ENCODE results near the gene GJD3.

GJD3 gene

DNA sequence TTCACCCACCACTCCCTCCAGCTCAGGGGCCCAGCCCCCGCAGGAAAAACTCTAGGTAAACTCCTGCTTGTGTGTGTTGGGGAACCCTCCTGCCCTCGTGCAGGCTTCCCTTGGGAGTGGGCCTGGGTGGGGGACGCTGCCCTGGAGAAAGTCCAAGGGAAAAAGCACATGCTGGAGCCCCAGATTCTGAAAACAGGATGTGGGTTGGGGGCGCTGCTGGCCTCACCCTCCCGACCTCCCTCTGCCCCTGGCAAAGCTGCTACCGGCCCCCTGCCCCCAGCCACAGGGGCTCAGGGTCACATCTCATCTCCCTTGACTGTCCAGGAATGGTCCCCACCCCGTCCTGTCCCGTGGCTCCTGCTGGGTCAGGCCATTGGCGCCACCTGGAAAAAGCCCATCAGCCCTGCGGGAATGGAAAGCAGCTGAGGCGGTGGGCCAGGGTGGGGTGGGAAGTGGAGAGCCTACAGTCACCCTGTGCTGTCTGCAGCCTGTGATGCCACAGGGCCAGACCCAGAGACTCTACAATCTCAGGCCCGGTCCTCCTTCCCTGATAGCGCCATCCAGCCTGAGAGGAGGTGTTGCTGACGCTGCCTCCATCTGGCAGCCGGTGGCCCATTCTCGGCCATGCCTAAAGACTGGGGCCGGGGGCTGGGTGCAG is 2.5 kb upstream of the GJD3 start:
- DNase-seq = no peak

DNA sequence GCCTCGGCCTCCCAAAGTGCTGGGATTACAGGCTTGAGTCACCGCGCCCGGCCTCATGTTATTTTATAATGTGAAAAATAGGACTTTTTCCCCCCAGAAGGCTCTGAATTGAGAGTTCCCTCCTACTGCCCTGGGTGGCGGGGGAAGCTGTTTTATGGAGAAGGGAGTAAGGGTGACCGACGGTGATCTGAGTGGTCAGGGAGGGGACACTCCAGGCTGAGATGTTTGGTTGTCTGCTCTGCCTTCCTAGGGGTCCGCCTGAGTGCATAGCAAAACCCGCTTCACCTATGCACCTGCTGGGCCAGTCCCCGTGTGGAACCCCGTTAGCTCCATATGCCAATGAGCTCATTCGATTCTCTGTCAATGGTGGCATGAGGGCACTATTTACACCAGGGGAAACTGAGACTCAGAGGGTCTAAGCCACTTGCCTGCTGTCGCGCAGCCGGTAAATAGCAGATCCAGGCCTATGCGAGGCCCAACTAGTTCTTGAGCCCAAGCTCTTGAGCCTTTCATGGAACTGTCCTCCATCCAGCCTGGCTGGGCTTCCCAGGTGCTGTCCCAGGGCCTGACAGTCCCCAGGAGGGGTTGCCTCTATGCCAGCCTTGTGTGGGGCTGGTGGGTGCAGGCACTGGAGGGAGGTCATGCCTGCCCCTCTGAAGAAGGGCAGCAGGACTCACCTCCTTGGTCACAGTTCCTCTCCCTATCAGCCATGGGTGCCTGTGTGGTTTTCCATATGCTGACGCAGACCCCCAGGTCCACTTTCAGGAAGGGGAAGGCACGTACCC is 1.7 kb upstream of the GJD3 start:
- DNase-seq = no peak

DNA sequence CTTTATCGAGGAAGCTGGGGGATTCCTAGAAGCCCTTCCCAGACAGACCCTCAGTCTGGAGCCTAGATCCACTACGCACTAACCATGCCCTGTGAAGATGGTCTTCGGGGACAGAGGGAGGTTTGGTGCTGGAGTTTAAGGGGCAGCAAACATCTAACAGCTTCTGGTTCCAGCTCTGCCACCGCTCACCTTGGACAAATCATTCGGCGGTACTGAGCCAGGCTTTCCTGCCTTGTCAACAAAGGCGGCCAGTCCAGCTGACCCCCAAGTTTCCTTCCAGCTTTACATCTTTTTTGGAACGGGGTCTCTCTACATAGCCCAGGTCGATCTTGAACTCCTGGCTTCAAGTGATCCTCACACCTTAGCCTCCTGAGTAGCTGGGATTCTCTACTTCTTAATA is 369 bp upstream of the GJD3 start:
- DNase-seq = no peak

DNA sequence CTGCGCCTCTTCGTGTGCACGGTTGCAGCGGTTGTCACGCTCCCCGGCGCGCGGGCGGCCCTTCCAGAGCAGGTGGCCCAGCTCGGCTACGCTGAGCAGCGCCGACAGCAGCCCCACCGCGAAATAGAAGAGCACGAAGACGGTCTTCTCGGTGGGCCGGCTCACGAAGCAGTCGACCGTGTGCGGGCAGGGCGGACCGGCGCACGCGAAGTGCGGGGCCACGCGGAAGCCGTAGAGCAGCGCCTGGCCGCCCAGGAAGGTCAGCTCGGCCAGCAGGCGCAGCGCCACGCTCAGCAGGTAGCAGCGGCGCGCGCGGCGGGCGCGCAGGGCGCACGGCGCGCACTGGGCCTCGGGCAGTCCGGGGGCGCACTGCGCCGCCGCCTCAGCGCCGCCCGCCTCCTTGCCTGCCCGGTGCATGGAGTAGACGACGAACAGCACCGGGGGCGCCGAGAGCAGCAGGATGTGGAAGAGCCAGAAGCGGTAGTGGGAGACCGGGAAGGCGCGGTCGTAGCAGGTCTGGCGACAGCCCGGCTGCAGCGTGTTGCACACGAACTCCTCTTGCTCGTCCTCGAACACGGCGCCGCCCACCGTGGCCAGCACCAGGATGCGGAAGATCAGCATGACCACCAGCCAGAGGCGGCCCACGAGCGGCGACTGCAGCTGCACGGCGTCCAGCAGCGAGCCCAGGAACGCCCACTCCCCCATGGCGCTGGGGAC is 1.3 kb downstream of the GJD3 start:
- peak; percentile 52 for DNase-seq

DNA sequence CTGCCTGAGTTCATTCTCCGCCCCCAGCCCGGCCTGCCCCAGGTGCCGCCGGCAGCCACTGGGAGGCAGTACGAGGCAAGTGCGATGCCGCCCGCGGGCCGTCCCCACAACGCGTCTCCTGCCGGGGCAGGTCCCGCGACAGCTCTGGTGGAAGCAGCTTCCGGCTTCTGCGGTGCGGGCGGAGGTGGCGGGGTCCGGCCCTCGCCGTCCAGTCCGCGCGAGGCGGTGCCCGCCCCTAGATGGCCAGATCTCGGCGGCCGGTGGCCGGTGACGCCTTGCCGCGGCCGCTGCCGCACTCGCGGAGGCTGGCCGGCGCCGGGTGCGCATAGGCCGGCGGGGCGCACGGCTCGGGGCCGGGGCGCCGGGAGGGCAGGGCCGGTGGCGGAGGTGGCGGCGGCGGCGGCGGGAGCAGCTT is 1.8 kb downstream of the GJD3 start:
- DNase-seq = peak; percentile 79

DNA sequence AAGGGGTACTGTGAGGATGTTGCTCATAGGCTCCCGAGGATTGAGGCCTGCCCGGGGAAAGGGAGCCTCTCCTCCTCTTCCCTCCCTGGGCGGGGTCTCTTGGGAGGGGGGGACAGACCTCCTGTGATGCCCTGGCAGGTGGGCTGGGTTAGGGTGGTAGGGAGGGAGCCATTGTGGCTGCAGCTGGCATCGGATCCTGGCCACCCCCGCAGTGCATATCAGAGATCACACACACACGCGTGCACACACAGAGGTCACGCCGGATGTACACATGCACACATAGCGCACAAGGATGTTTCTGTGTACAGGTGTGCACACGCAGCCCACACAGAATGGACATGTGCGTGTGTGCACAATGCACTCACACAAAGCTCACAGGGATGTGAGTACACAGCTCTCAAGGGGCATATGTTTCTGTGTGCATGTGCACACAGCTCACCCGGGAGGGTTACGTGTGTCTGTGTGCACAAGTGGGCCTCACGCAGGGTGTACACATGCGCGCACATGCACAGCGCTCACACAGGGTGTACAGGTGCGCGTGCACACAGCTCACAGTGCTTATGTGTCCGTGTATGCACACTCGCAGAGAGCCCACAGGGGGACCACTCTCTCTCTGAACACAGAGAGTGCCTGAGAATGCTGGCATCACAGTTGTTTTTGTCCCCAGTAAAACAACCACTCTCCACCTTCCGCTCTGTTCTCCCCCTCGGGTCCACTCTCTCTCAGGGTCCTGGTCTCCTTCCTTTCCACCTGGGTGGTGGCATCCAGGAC is 2.4 kb downstream of the GJD3 start:
- no peak for DNase-seq

DNA sequence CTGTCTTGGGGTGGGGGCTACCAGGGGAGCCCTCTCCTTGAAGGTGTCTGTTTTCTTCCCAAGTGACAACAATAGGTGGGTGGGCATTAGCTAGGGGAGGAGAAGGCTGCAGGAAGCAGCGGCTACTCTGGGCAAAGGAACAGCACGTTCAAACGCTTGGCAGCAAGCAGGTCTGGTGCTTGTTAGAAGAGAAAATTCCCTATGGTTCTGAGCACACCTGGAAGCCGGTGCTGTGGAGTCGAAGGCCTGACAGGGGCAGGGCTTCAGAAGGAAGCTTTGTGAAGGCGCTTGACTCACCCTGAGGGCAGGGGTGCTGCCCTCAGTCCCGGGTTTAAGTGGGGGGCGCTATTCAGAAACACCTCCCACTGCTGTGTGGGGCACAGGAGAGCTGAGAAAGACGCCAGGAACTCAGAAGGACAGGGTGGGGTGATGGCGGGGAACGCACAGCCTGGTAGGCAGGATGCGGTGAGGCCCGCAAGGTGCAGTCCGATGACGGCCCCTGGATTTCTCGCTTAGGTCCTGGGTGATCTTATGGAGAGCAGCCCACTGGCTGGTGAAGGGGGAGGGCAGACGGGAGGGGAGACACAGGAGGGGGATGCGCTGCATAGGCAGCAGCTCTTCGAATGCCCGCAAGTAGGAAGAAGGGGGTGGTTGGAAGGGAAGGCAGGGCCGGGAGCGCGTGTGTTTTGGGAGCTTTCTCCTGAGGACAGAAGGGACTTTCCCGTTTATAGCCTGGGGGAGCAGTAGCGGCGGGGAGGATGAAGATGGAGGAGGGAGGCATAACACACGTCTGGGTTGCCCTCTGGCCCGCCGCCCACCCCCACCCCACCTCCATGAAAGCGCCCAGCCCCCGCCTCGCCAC is 3.2 kb downstream of the GJD3 start:
- no peak for DNase-seq

DNA sequence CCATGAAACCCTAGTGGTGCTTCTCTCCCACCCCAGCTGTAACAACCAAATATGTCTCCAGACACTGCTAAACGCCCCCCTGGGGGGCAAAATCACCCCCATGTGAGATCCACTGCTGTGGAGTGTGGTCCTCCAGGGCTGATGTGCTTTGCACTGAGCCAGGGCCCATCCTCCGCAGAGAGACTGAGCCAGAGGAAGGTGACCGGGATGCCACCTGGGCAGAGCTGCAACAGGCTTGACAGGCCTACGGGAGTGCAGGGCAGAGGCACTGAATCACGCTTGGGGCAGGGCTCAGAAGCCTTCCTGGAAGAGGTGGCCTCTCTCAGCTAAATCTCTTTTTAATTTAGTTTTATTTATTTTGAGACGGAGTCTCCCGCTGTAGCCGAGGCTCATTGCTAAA is 4.4 kb downstream of the GJD3 start:
- DNase-seq = no peak

DNA sequence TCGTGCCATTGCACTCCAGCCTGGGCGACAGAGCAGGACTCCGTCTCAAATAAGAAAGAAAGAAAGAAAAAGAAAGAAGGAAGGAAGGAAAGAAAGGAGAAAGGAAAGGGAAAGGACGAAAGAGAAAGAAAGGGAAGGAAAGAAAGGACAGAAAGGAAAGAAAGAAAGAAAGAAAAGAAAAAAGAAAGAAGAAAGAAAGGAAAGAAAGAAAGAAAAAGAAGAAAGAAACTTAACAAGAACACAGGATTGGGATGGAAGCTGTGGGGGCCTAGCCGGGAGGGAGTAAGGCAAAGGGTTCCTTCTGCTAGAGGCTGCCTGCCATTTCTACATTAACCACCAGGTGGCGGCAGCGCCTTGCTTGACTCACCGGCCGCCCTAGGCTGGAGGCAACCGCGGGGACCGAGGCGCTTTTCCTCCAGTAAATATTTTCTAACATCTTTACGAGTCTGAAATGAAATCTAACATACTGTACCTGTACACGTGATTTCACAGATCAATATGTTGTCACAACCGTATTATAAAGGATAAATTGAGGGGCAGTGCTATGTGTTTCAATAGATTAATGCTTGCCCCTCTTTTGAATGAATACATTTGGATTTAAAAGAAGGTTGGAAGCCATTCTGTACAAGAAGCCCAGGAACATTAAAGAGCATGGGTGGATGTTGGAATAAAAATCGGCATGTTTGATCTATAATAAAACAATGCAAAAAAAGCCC is 6.1 kb downstream of the GJD3 start:
- DNase-seq = peak; percentile 93

DNA sequence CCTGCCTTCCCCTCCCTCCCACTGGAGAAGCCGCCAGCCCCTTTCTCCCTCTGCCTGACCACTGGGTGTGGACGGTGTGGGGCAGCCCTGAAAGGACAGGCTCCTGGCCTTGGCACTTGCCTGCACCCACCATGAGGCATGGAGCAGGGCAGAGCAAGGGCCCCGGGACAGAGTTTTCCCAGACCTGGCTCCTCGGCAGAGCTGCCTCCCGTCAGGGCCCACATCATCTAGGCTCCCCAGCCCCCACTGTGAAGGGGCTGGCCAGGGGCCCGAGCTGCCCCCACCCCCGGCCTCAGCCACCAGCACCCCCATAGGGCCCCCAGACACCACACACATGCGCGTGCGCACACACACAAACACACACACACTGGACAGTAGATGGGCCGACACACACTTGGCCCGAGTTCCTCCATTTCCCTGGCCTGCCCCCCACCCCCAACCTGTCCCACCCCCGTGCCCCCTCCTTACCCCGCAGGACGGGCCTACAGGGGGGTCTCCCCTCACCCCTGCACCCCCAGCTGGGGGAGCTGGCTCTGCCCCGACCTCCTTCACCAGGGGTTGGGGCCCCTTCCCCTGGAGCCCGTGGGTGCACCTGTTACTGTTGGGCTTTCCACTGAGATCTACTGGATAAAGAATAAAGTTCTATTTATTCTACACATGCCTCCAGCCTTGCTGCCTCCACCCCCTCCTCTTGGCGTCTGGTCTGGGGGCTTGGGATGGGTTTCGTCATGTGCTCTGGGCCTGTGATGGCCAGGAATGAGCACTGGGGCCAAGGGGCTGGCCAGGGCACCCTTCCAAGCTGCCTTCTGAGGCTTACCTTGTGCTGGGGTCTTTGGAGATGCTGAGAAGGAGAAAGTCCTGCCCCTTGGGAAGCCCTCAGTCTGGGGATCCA is 7.3 kb downstream of the GJD3 start:
- peak; percentile 47 for DNase-seq

DNA sequence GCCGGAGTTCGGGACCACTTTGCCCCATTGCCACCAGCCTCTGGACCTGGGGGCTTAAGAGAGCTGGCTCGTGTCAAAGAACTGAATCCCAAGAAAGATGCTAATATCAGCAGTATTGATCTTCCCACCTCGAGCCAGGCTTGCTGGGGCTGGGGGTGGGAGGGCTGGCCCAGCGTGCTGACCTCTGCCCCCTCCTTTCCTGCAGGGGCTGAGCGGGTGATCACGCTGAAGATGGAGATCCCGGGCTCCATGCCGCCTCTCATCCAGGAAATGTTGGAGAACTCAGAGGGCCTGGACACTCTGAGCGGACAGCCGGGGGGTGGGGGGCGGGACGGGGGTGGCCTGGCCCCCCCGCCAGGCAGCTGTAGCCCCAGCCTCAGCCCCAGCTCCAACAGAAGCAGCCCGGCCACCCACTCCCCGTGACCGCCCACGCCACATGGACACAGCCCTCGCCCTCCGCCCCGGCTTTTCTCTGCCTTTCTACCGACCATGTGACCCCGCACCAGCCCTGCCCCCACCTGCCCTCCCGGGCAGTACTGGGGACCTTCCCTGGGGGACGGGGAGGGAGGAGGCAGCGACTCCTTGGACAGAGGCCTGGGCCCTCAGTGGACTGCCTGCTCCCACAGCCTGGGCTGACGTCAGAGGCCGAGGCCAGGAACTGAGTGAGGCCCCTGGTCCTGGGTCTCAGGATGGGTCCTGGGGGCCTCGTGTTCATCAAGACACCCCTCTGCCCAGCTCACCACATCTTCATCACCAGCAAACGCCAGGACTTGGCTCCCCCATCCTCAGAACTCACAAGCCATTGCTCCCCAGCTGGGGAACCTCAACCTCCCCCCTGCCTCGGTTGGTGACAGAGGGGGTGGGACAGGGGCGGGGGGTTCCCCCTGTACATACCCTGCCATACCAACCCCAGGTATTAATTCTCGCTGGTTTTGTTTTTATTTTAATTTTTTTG is 8.5 kb downstream of the GJD3 start:
- peak; percentile 44 for DNase-seq

DNA sequence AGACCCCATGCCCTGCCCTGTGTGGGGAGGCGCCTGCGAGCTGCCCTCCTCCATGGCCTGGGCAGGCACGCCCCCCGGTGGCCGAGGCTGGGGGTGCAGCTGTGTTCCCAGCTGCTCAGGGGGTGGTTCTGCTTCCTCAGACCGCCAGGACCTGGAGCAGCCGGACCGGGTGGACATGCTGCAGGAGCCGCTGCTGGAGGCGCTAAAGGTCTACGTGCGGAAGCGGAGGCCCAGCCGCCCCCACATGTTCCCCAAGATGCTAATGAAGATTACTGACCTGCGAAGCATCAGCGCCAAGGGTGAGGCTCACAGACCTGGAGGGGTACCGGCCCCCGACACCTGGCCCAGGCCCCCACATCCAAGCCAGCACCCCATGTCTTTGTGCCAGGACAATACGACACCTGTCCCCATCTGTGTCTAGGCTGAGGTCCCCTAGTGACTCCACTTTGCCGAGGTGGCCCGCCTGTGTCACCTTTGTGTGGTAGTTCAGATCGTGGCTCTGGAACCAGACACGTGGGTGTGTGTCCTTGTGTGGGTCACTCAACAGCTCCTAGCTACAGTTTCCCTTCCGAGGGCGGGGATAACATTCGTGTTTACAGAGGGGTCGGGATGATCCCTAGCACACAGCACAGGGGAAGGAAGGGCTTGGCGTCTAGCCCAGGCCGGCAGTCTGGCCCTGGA is 9.3 kb downstream of the GJD3 start:
- peak; percentile 84 for DNase-seq

DNA sequence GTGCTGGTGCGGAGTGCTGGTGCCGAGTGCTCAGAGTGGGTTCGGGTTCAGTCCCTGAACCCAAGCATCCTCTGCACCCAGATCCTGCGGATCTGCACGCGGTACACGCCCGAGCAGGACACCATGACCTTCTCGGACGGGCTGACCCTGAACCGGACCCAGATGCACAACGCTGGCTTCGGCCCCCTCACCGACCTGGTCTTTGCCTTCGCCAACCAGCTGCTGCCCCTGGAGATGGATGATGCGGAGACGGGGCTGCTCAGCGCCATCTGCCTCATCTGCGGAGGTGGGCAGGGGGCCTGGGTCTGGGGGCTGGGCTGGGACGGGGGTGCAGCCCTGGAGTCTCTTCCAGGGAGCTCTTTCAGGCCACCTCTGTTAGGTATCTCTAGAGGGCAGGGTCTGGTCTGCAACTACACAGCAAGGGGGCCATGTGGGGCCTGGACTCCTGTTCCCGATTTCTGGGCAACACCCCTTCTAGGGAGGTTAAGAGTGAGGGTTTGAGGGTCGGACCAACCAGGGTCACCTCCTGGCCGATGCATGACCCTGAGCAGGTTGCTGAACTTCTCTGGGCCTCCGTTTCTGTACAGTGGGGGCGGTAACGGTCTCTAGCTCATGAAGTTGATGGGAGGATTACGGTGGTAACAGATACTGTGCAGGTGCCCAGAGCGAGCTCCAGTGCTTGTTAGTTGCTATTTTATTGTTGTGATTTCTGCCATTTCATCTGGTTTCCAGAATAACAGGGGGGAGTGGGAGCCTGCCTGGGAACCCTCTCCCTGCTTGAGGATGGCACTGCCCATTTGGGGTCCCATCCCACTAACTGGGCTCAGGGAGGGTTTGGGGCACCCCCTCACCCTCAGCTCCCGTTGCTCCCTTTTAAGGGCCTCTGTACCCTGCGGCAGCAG is 10.1 kb downstream of the GJD3 start:
- no peak for DNase-seq

DNA sequence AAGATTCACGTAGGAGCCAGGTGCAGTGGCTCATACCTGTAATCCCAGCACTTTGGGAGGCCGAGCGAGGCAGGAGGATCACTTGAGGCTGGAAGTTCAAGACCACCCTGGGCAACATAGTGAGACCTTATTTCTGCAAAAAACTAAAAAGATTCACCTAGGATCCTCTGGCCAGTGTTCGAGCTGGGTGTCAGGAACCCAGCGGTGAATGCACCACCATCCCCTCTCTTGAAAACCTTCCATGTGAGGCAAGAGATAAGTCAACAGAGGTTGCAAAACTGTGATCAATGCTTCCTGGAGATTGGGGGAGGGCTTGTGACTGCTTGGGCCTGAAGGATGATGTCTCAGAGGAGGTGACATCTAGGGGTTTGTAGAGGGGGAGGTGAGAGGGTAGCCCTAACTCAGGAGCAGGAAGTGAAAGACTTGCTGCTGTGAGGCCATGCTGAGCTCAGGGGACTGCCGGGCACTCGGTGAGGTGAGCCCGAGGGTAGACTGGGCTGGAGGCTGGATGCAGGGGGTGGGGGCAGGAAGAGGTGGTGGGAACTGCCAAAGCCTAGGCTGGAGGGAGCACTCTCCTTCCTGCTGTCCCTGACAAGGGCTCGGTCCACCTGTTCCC is 11.7 kb downstream of the GJD3 start:
- DNase-seq = no peak

DNA sequence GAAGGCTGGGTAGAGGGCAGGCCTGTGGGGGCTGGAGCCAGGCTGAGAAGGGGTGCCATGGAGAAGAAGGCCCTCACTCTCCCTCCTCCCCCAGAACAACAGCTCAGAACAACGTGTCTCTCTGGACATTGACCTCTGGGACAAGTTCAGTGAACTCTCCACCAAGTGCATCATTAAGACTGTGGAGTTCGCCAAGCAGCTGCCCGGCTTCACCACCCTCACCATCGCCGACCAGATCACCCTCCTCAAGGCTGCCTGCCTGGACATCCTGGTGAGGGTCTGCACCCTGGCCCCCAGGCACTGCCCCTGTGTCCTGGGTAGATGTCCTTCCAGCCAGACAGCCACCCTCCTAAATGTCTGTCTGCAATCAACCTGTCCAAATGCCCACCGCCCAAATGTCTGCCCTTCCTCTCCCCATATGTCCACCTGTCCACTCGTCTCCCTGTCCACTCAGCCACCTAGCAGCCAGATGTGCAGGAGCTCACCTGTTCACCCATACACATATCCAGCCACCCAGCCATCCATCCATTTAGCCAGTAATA is 12.2 kb downstream of the GJD3 start:
- no peak for DNase-seq

DNA sequence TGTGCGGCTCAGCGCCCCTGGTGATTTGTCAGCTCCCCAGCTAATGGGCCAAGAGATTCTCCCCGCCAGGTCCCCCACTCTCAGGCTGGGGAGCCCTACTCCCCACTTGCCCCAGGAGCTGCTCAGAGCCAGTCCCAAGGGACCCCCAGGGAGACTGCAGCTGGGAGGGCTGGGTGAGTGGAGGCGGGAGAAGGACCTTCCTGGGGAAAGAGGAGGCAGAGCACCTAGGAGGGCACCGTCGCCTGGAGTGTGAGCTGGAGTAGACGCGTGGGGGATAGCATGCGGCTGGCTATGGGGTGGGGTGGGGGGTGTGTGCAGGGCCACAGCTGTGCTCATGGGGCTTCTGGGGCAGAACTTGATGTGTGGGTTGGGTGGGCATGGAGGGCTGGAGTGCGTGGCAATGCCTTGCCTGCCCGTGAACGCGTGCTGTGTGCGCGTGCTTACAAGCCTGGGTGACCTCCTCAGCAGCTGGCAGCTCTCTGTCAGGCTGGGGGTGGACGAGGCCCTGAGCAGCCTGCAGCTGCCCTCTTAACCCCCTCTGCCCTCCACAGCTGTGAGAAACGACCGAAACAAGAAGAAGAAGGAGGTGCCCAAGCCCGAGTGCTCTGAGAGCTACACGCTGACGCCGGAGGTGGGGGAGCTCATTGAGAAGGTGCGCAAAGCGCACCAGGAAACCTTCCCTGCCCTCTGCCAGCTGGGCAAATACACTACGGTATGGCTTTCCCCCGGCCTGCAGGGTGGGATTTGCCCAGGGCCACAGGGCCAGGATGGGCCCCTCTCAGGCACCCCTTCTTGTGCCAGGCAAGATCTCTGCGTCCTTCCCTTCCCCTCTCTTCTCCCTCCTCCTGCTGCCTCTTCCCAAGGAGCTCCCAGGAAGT is 12.9 kb downstream of the GJD3 start:
- peak; percentile 53 for DNase-seq

All from right hindlimb (tissue), 1 donor.